Natural killer cell (primary cell): ENCODE results near the gene TLE6. TPM values are rescaled to one million over a fixed set of nuclear protein-coding genes. Genes with fewer than 3 reads are reported as not detected.
"Not testable (repeated sequence)": the region's sequence is repeated elsewhere in the genome, so short reads cannot be mapped to it uniquely, and the experiment has no call there.

Experiments
- ATAC-seq, 3 donors: fragments of 150-1000 bp in 2 of 3; fragments of 200-7000 bp in 1 of 3; cut with Tn5 transposase; 1 replicate in 1 of 3; 2 replicates in 2 of 3; pipeline ENCODE4 v1.10.0; 2021; ENCODE audit warnings: mild to moderate bottlenecking in 2 of 3, moderate library complexity in 2 of 3
- DNase-seq, 2 donors: peaks; one replicate each; pipeline versions ENCODE4 v3.0.0 to v3.0.0-alpha.2; 2013 to 2021; ENCODE audit warnings: mixed read lengths in 1 of 2
- H3K27ac ChIP-seq: one replicate; pipeline ENCODE4 v1.5.1; 2013; ENCODE audit warnings: mild to moderate bottlenecking, low read length
- H3K27me3 ChIP-seq: one replicate; pipeline ENCODE4 v1.6.1; 2013; ENCODE audit warnings: low read length; ENCODE audit not compliant: control insufficient read depth, insufficient read depth
- H3K36me3 ChIP-seq: one replicate; pipeline ENCODE4 v1.6.1; 2013; ENCODE audit warnings: low read length; ENCODE audit not compliant: control insufficient read depth, insufficient read depth
- H3K4me1 ChIP-seq: one replicate; pipeline ENCODE4 v1.6.1; 2013; ENCODE audit warnings: low read length; ENCODE audit not compliant: control insufficient read depth, insufficient read depth
- H3K4me3 ChIP-seq: one replicate; pipeline ENCODE4 v1.5.1; 2013; ENCODE audit warnings: low read length
- H3K9me3 ChIP-seq: one replicate; pipeline ENCODE4 v1.6.1; 2013; ENCODE audit warnings: low read length; ENCODE audit not compliant: control insufficient read depth, insufficient read depth
- H3K27ac Mint-ChIP-seq, 2 donors: one replicate each; pipeline ENCODE4 v1.8.0; 2022; ENCODE audit warnings: mild to moderate bottlenecking in 2 of 2, mixed read lengths in 2 of 2, moderate library complexity in 1 of 2
- H3K27me3 Mint-ChIP-seq, 2 donors: one replicate each; pipeline ENCODE4 v1.8.0; 2022; ENCODE audit warnings: low read depth in 2 of 2, mixed read lengths in 2 of 2
- H3K36me3 Mint-ChIP-seq: one replicate; pipeline ENCODE4 v1.8.0; 2022; ENCODE audit warnings: mixed read lengths
- H3K4me1 Mint-ChIP-seq, 2 donors: one replicate each; pipeline ENCODE4 v1.8.0; 2022; ENCODE audit warnings: mixed read lengths in 2 of 2
- H3K4me3 Mint-ChIP-seq: one replicate; pipeline ENCODE4 v1.8.0; 2022; ENCODE audit warnings: mild to moderate bottlenecking, moderate library complexity, mixed read lengths
- H3K9me3 Mint-ChIP-seq, 2 donors: one replicate each; pipeline ENCODE4 v1.8.0; 2022; ENCODE audit warnings: mixed read lengths in 2 of 2
- CTCF ChIP-seq: fragments of 200-600 bp; IDR thresholded peaks from one replicate; pipeline ENCODE4 v1.8.0; 2022; ENCODE audit warnings: antibody characterized with exemption
- WGBS: methylation state at CpG from one replicate; pipeline ENCODE4 v1.1.7; 2013; ENCODE audit warnings: missing lambda C conversion rate; ENCODE audit not compliant: insufficient coverage; 5-methylcytosine and 5-hydroxymethylcytosine counted together
- intact Hi-C: fragments of 100-400 bp; cut with micrococcal nuclease; formaldehyde crosslinking; loops from one replicate; pipeline ENCODE4 v1.14.2; 2022
- total RNA-seq, 4 donors: library from RNA; stranded (reverse); fragments of 120-200 nt in 1 of 4; gene quantifications; one replicate each; pipeline versions ENCODE4 v1.2.3 to v1.2.4, GENCODE V29; 2013 to 2022

Gene TLE6
- 1 to 10 TPM in 1 of 3 donors, under 1 TPM in 1, not detected in 1; 0.49 to 2.2 TPM for total RNA-seq
- total RNA-seq (2013), result 1.5 TPM

GRCh38 chr19:2977001-2977745, at the start of gene TLE6:
Gene TLE6 (plus strand): TSS chr19:2977564. CDS start chr19:2978234, 670 bp downstream.
- Histone ChIP-seq H3K4me3 (peak within 1 kb of the TSS; percentile 71), H3K27me3 (no peaks in the 10 kb centered on the region), H3K9me3 (no peaks in the 10 kb centered on the region), H3K36me3 (no peaks in the 10 kb centered on the region), H3K4me1 (peaks cover 23% of the 10 kb centered on the region), H3K27ac (no peak within 1 kb of the TSS)
- no peaks in the 10 kb centered on the region for H3K9me3 Mint-ChIP-seq
- peak within 1 kb of the TSS; percentile 88 for H3K4me3 Mint-ChIP-seq
- no peak for TF ChIP-seq CTCF
- ATAC-seq (peak; percentile 97 to 99 (median 98)), DNase-seq (peak; percentile 90 to 96)
- under 1% methylated on average over 51 of the region's 51 CpGs for WGBS
- peaks cover 10 to 24% of the 10 kb centered on the region in 2 donors for H3K4me1 Mint-ChIP-seq
- no peaks in the 10 kb centered on the region for H3K36me3 Mint-ChIP-seq
- intact Hi-C loops, result loop anchor here (10.0 kb wide), 1 partner anchor 58 kb away; no protein-coding TSS in a partner anchor
- peak within 1 kb of the TSS; percentile 45 to 89 for H3K27ac Mint-ChIP-seq
- peaks cover 8 to 12% of the 10 kb centered on the region in 2 donors for H3K27me3 Mint-ChIP-seq

- Histone ChIP-seq H3K36me3 (peaks cover 24% of the 10 kb centered on the region), H3K9me3 (peaks cover 31% of the 10 kb centered on the region), H3K4me1 (no peaks in the 10 kb centered on the region), H3K27me3 (no peaks in the 10 kb centered on the region), H3K27ac (no peak overlapping the region), H3K4me3 (no peak overlapping the region)
- no peak for TF ChIP-seq CTCF
- no peak for ATAC-seq
- Mint-ChIP-seq H3K27ac (no peak overlapping the region), H3K9me3 (peaks cover 13 to 14% of the 10 kb centered on the region in 2 donors), H3K36me3 (peaks cover 32% of the 10 kb centered on the region), H3K4me1 (no peaks in the 10 kb centered on the region), H3K4me3 (no peak overlapping the region), H3K27me3 (no peaks in the 10 kb centered on the region)
- DNase-seq, result no peak
- intact Hi-C loops, result no loop called here
- 98% methylated on average over 18 of the region's 18 CpGs for WGBS
These were observed 43.9 kb upstream of the TLE6 start for GRCh38 chr19:2933490-2933910.

- H3K27me3 ChIP-seq, H3K4me3 ChIP-seq, H3K27ac ChIP-seq, H3K4me1 ChIP-seq, ATAC-seq, H3K4me1 Mint-ChIP-seq, DNase-seq, H3K27me3 Mint-ChIP-seq, H3K4me3 Mint-ChIP-seq, H3K27ac Mint-ChIP-seq, intact Hi-C loops: not testable (repeated sequence)
- peaks cover 26% of the 10 kb centered on the region for H3K36me3 Mint-ChIP-seq
- Histone ChIP-seq H3K36me3 (peaks cover 27% of the 10 kb centered on the region), H3K9me3 (peaks cover 31% of the 10 kb centered on the region)
- peaks cover 9 to 10% of the 10 kb centered on the region in 2 donors for H3K9me3 Mint-ChIP-seq
- WGBS, result 96% methylated on average over 3 of the region's 4 CpGs
These were observed 41.5 kb upstream of the TLE6 start for GRCh38 chr19:2935863-2936262.

GRCh38 chr19:2942928-2943640, 34.3 kb upstream of the TLE6 start:
- WGBS, result 91% methylated on average over 14 of the region's 14 CpGs
- TF ChIP-seq CTCF, result no peak
- Histone ChIP-seq H3K9me3 (no peaks in the 10 kb centered on the region), H3K27me3 (no peaks in the 10 kb centered on the region), H3K27ac (no peak overlapping the region), H3K36me3 (peaks cover 3% of the 10 kb centered on the region), H3K4me3 (no peak overlapping the region), H3K4me1 (peaks cover 16% of the 10 kb centered on the region)
- Mint-ChIP-seq H3K9me3 (no peaks in the 10 kb centered on the region), H3K4me1 (peaks cover 13 to 22% of the 10 kb centered on the region in 2 donors), H3K27ac (peak overlapping the region in 1 of 2 donors; percentile 14), H3K27me3 (no peaks in the 10 kb centered on the region), H3K4me3 (peak overlapping the region; percentile 61), H3K36me3 (no peaks in the 10 kb centered on the region)
- ATAC-seq (no peak), DNase-seq (no peak)
- intact Hi-C loops, result no loop called here
